CD4-positive, alpha-beta T cell (primary cell): Measurements from ENCODE around the gene RAD51B. TPM values are rescaled to one million over a fixed set of nuclear protein-coding genes. Genes with fewer than 3 reads are reported as not detected.

Experiments used
- ATAC-seq: fragments of 200-7000 bp; cut with Tn5 transposase; one replicate; pipeline ENCODE4 v1.10.0; 2022; ENCODE audit warnings: mild to moderate bottlenecking; ENCODE audit not compliant: poor library complexity
- CTCF ChIA-PET: fragments of 350-600 bp; sonication (Branson Sonifier 250); formaldehyde crosslinking; loops from one replicate; lab custom pipeline; 2021; ENCODE audit warnings: antibody characterized with exemption, inconsistent platforms; lab: Charles Lee
- POLR2A ChIA-PET: fragments of 350-600 bp; sonication (Branson Sonifier 250); formaldehyde crosslinking; loops from one replicate; lab custom pipeline; 2021; ENCODE audit warnings: antibody characterized with exemption, inconsistent platforms; lab: Charles Lee
- DNase-seq, 14 experiments: peaks; one replicate each; pipeline ENCODE4 v3.0.0-alpha.2; 2013 to 2020; ENCODE audit warnings: mixed read lengths in 2 of 14
- H3K27ac ChIP-seq, 2 donors: one replicate each; pipeline versions ENCODE4 v1.5.1 to v1.7.0; 2013; ENCODE audit warnings: low read length in 2 of 2, low read depth in 1 of 2, mild to moderate bottlenecking in 1 of 2
- H3K27me3 ChIP-seq, 2 experiments: 1 replicate in 1 of 2; 2 replicates in 1 of 2; pipeline versions ENCODE4 v1.6.1 to v1.7.0; 2013; ENCODE audit warnings: low read length in 2 of 2, control low read depth in 1 of 2, mild to moderate bottlenecking in 1 of 2, moderate library complexity in 1 of 2; ENCODE audit not compliant: insufficient read depth in 2 of 2, control insufficient read depth in 1 of 2
- H3K36me3 ChIP-seq: one replicate; pipeline ENCODE4 v1.6.1; 2013; ENCODE audit warnings: low read length, control low read depth; ENCODE audit not compliant: insufficient read depth
- H3K4me1 ChIP-seq: one replicate; pipeline ENCODE4 v1.6.1; 2013; ENCODE audit warnings: low read length, control low read depth; ENCODE audit not compliant: insufficient read depth
- H3K4me3 ChIP-seq: one replicate; pipeline ENCODE4 v1.5.1; 2013; ENCODE audit warnings: mild to moderate bottlenecking, low read length, moderate library complexity
- H3K9me3 ChIP-seq, 2 experiments: 1 replicate in 1 of 2; 2 replicates in 1 of 2; pipeline versions ENCODE4 v1.6.1 to v1.7.0; 2013; ENCODE audit warnings: low read length in 2 of 2, mild to moderate bottlenecking in 2 of 2, control low read depth in 1 of 2, moderate library complexity in 1 of 2; ENCODE audit not compliant: control insufficient read depth in 1 of 2, insufficient read depth in 1 of 2
- H3K27ac Mint-ChIP-seq: one replicate; pipeline ENCODE4 v1.8.0; 2020; ENCODE audit warnings: mixed read lengths
- H3K27me3 Mint-ChIP-seq: one replicate; pipeline ENCODE4 v1.8.0; 2021; ENCODE audit warnings: mixed read lengths
- H3K36me3 Mint-ChIP-seq: one replicate; pipeline ENCODE4 v1.8.0; 2021; ENCODE audit warnings: low read depth, mixed read lengths
- H3K4me1 Mint-ChIP-seq: one replicate; pipeline ENCODE4 v1.8.0; 2021; ENCODE audit warnings: low read depth, mixed read lengths
- H3K4me3 Mint-ChIP-seq: one replicate; pipeline ENCODE4 v1.8.0; 2020; ENCODE audit warnings: mild to moderate bottlenecking, mixed read lengths
- H3K9me3 Mint-ChIP-seq: one replicate; pipeline ENCODE4 v1.8.0; 2020; ENCODE audit warnings: mixed read lengths
- intact Hi-C, 2 experiments: fragments of 100-400 bp; cut with DNase I in 1 of 2; cut with micrococcal nuclease in 1 of 2; formaldehyde crosslinking; loops; one replicate each; pipeline versions ENCODE4 v1.15.1 to v1.9.0; 2023 to 2025; cut with DNase I, micrococcal nuclease
- total RNA-seq, 174 experiments: library from RNA in 2 of 174; stranded (reverse) in 2 of 174; gene quantifications; one replicate each; pipeline ENCODE4 v1.2.3 and lab custom pipeline; 2021 to 2026
- TF ChIP-seq, protein P1 (sequence below): fragments of 200-600 bp; IDR thresholded peaks from one replicate; pipeline ENCODE4 v1.8.0; 2022; ENCODE audit warnings: antibody characterized with exemption, mild to moderate bottlenecking

RAD51B gene
- total RNA-seq, 2 experiments from 2014 or later: 18.4 to 20.0 TPM

- H3K27ac ChIP-seq: no peak overlapping the region
Observed at GRCh38 chr14:68407825-68408224, 588.2 kb downstream of the RAD51B start.

DNA sequence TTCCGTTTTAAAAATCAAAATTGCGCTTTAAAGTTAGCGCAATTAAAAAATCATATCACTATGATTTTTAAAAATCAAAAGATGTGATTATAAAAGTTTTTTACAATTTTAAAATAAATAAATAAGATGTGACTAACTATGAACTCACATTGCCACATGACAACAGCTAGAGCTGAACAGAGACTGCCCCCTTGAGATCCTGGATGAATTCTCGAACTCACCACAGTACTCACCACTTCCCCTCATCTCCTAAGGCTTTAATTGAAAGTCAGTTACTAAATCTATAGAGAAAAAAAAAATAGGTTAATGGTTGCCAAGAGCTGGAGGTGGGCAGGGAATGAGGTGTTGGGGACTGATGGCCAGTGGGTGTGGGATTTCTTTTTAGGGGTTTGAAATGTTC, 589.1 kb downstream of the RAD51B start:
- ChIA-PET POLR2A (interaction anchor here (0.8 to 1.4 kb wide), 5 partner anchors 28 to 381 kb away, joined by 3 to 8 read pairs (median 3); no protein-coding TSS in a partner anchor), CTCF (interaction anchor here (1.3 kb wide), 3 partner anchors 10 to 408 kb away, joined by 3 read pairs; no protein-coding TSS in a partner anchor)
- Histone ChIP-seq H3K27me3 (no peaks in the 10 kb centered on the region), H3K9me3 (no peaks in the 10 kb centered on the region), H3K4me3 (no peak overlapping the region), H3K27ac (no peak overlapping the region), H3K36me3 (no peaks in the 10 kb centered on the region), H3K4me1 (peaks cover 19% of the 10 kb centered on the region)
- ATAC-seq: peak; percentile 41
- H3K27ac Mint-ChIP-seq: no peak overlapping the region
- H3K4me1 Mint-ChIP-seq: peaks cover 42% of the 10 kb centered on the region
- no peaks in the 10 kb centered on the region for H3K36me3 Mint-ChIP-seq
- intact Hi-C loops: loop anchor here in 1 of 2 experiments (2.0 to 5.0 kb wide), 2 partner anchors 161 to 380 kb away; no protein-coding TSS in a partner anchor
- no peaks in the 10 kb centered on the region for H3K9me3 Mint-ChIP-seq
- H3K27me3 Mint-ChIP-seq: no peaks in the 10 kb centered on the region
- DNase-seq: peak in 4 of 14 experiments; percentile 41 to 62 (median 60)
- TF ChIP-seq, protein P1, sequence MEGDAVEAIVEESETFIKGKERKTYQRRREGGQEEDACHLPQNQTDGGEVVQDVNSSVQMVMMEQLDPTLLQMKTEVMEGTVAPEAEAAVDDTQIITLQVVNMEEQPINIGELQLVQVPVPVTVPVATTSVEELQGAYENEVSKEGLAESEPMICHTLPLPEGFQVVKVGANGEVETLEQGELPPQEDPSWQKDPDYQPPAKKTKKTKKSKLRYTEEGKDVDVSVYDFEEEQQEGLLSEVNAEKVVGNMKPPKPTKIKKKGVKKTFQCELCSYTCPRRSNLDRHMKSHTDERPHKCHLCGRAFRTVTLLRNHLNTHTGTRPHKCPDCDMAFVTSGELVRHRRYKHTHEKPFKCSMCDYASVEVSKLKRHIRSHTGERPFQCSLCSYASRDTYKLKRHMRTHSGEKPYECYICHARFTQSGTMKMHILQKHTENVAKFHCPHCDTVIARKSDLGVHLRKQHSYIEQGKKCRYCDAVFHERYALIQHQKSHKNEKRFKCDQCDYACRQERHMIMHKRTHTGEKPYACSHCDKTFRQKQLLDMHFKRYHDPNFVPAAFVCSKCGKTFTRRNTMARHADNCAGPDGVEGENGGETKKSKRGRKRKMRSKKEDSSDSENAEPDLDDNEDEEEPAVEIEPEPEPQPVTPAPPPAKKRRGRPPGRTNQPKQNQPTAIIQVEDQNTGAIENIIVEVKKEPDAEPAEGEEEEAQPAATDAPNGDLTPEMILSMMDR: peak; percentile 44
- H3K4me3 Mint-ChIP-seq: no peak overlapping the region

More at GRCh38 chr14:68407825-68408224, 588.2 kb downstream of the RAD51B start:
- Mint-ChIP-seq H3K36me3 (no peaks in the 10 kb centered on the region), H3K4me1 (peaks cover 49% of the 10 kb centered on the region), H3K27me3 (no peaks in the 10 kb centered on the region), H3K9me3 (no peaks in the 10 kb centered on the region), H3K4me3 (no peak overlapping the region), H3K27ac (no peak overlapping the region)
- no peak for ATAC-seq
- TF ChIP-seq, protein P1: no peak
- no peak overlapping the region for H3K4me3 ChIP-seq
- H3K27me3 ChIP-seq: no peaks in the 10 kb centered on the region
- intact Hi-C loops: loop anchor here in 1 of 2 experiments (2.0 to 5.0 kb wide), 2 partner anchors 161 to 381 kb away; no protein-coding TSS in a partner anchor
- POLR2A ChIA-PET: interaction anchor here (1.3 to 1.4 kb wide), 2 partner anchors 99 to 124 kb away, joined by 3 to 8 read pairs; no protein-coding TSS in a partner anchor
- CTCF ChIA-PET: no interaction called here
- no peaks in the 10 kb centered on the region for H3K9me3 ChIP-seq
- H3K4me1 ChIP-seq: peaks cover 21% of the 10 kb centered on the region
- no peak for DNase-seq
- no peaks in the 10 kb centered on the region for H3K36me3 ChIP-seq

- no peaks in the 10 kb centered on the region for H3K9me3 Mint-ChIP-seq
- H3K27me3 Mint-ChIP-seq: no peaks in the 10 kb centered on the region
- Histone ChIP-seq H3K4me3 (no peak overlapping the region), H3K27me3 (no peaks in the 10 kb centered on the region), H3K27ac (no peak overlapping the region), H3K9me3 (no peaks in the 10 kb centered on the region), H3K4me1 (peaks cover 16% of the 10 kb centered on the region), H3K36me3 (no peaks in the 10 kb centered on the region)
- CTCF ChIA-PET: interaction anchor here (1.3 kb wide), 3 partner anchors 10 to 407 kb away, joined by 3 read pairs; no protein-coding TSS in a partner anchor
- TF ChIP-seq, protein P1: no peak
- ATAC-seq (no peak), DNase-seq (no peak)
- intact Hi-C loops: loop anchor here in 1 of 2 experiments (2.0 to 5.0 kb wide), 2 partner anchors 162 to 379 kb away; no protein-coding TSS in a partner anchor
- H3K4me3 Mint-ChIP-seq: no peak overlapping the region
- H3K36me3 Mint-ChIP-seq: no peaks in the 10 kb centered on the region
- POLR2A ChIA-PET: interaction anchor here (0.6 to 1.4 kb wide), 4 partner anchors 13 to 380 kb away, joined by 3 to 8 read pairs (median 3); no protein-coding TSS in a partner anchor
- peaks cover 35% of the 10 kb centered on the region for H3K4me1 Mint-ChIP-seq
- no peak overlapping the region for H3K27ac Mint-ChIP-seq
Observed at GRCh38 chr14:68409387-68409786, 589.8 kb downstream of the RAD51B start.
